Colonic mucosa (tissue), 4 donors: Measurements from ENCODE around the gene NFIA. TPM values are rescaled to one million over a fixed set of nuclear protein-coding genes. Genes with fewer than 3 reads are reported as not detected.

Source experiments
- DNase-seq: peaks from one replicate; pipeline ENCODE4 v3.0.0-alpha.2; 2020
- H3K27ac ChIP-seq: fragments of 200-600 bp; one replicate; pipeline ENCODE4 v1.8.0; 2021
- H3K27me3 ChIP-seq: fragments of 200-600 bp; one replicate; pipeline ENCODE4 v1.8.0; 2021
- H3K36me3 ChIP-seq: fragments of 200-600 bp; one replicate; pipeline ENCODE4 v1.8.0; 2021
- H3K4me1 ChIP-seq: fragments of 200-600 bp; one replicate; pipeline ENCODE4 v1.8.0; 2021; ENCODE audit warnings: mild to moderate bottlenecking
- H3K4me3 ChIP-seq: fragments of 200-600 bp; one replicate; pipeline ENCODE4 v1.8.0; 2021
- H3K9ac ChIP-seq, 2 donors: one replicate each; pipeline ENCODE4 v1.7.0; 2013; ENCODE audit warnings: control low read depth in 2 of 2, low read depth in 2 of 2, low read length in 2 of 2
- H3K9me3 ChIP-seq: fragments of 200-600 bp; one replicate; pipeline ENCODE4 v1.8.0; 2021
- CTCF ChIP-seq: fragments of 200-600 bp; IDR thresholded peaks from one replicate; pipeline ENCODE4 v1.8.0; 2022; ENCODE audit warnings: antibody characterized with exemption, mild to moderate bottlenecking
- intact Hi-C: fragments of 100-400 bp; cut with DNase I; formaldehyde crosslinking; loops from one replicate; pipeline ENCODE4 v1.14.1; 2022
- total RNA-seq, 2 donors: library from RNA; stranded (reverse); fragmentation: NEBNext Ultra II Directional in 1 of 2; extraction: Animal tissue kit (Norgen Biotek cat#: 25700) in 1 of 2; gene quantifications; one replicate each; pipeline ENCODE4 v1.2.1, GENCODE V29; 2021
- donor health status: healthy.
- donor health status: DM: no; HTN: no; CAD: no.
- donor health status: DM: no; HTN: no; CAD: no.

NFIA gene
- total RNA-seq, 2 donors from 2014 or later, result 36.0 to 44.2 TPM

GRCh38 chr1:61133335-61134019 is 51.1 kb downstream of the NFIA start:
- peak overlapping the region; percentile 42 for H3K27ac ChIP-seq
- no peak for TF ChIP-seq CTCF

GRCh38 chr1:61135291-61135690 is 52.9 kb downstream of the NFIA start:
- Histone ChIP-seq H3K27me3 (no peaks in the 10 kb centered on the region), H3K27ac (no peak overlapping the region), H3K9me3 (no peaks in the 10 kb centered on the region), H3K4me3 (no peak overlapping the region), H3K36me3 (no peaks in the 10 kb centered on the region), H3K4me1 (peaks cover 9% of the 10 kb centered on the region), H3K9ac (no peak overlapping the region)
- no peak for TF ChIP-seq CTCF
- intact Hi-C loops, result no loop called here
- DNase-seq, result no peak

More at GRCh38 chr1:61133335-61134019, 51.1 kb downstream of the NFIA start:
- Histone ChIP-seq H3K4me3 (no peak overlapping the region), H3K9ac (no peak overlapping the region), H3K9me3 (no peaks in the 10 kb centered on the region), H3K4me1 (peaks cover 9% of the 10 kb centered on the region), H3K27me3 (no peaks in the 10 kb centered on the region), H3K36me3 (no peaks in the 10 kb centered on the region)
- intact Hi-C loops, result no loop called here
- no peak for DNase-seq

GRCh38 chr1:61138305-61138704 is 55.9 kb downstream of the NFIA start:
- no peak for DNase-seq
- H3K27me3 ChIP-seq, result no peaks in the 10 kb centered on the region
- intact Hi-C loops, result no loop called here
- H3K4me3 ChIP-seq, result no peak overlapping the region
- H3K9me3 ChIP-seq, result no peaks in the 10 kb centered on the region
- H3K9ac ChIP-seq, result no peak overlapping the region
- peaks cover 11% of the 10 kb centered on the region for H3K4me1 ChIP-seq
- H3K36me3 ChIP-seq, result no peaks in the 10 kb centered on the region
- no peak for TF ChIP-seq CTCF
- no peak overlapping the region for H3K27ac ChIP-seq

- Histone ChIP-seq H3K36me3 (no peaks in the 10 kb centered on the region), H3K27me3 (no peaks in the 10 kb centered on the region), H3K4me1 (peaks cover 11% of the 10 kb centered on the region), H3K9me3 (no peaks in the 10 kb centered on the region), H3K4me3 (no peak overlapping the region), H3K27ac (no peak overlapping the region), H3K9ac (no peak overlapping the region)
- no peak for DNase-seq
- intact Hi-C loops, result no loop called here
- no peak for TF ChIP-seq CTCF
Observed at GRCh38 chr1:61138921-61139774, 56.8 kb downstream of the NFIA start.

- Histone ChIP-seq H3K27ac (no peak overlapping the region), H3K9ac (no peak overlapping the region), H3K9me3 (no peaks in the 10 kb centered on the region), H3K4me1 (peaks cover 11% of the 10 kb centered on the region), H3K27me3 (no peaks in the 10 kb centered on the region), H3K4me3 (no peak overlapping the region), H3K36me3 (no peaks in the 10 kb centered on the region)
- no peak for DNase-seq
- TF ChIP-seq CTCF, result no peak
- intact Hi-C loops, result no loop called here
Observed at GRCh38 chr1:61139775-61140549, 57.6 kb downstream of the NFIA start.
